Colon (tissue), 2 donors: ENCODE results near the gene CKAP5.

Experiments used
- FAIRE-seq: peaks from 2 replicates; lab custom pipeline; 2012; peaks lifted over from hg19 to GRCh38; lab: Jason Lieb, UNC
- donor health status: control.
- donor health status: control.

Gene CKAP5

GRCh38 chr11:46845740-46846509 is at the start of gene CKAP5:
TSS of gene CKAP5 (minus strand) at chr11:46846280. CDS start at chr11:46821231, 25,049 bp downstream.
- FAIRE-seq = no peak

GRCh38 chr11:46895821-46896220 is 49.7 kb upstream of the CKAP5 start:
- FAIRE-seq = no peak

- no peak for FAIRE-seq
Observed at GRCh38 chr11:46894961-46895360, 48.9 kb upstream of the CKAP5 start.

- no peak for FAIRE-seq
Observed at GRCh38 chr11:46894506-46894905, 48.4 kb upstream of the CKAP5 start.

GRCh38 chr11:46892838-46893237 is 46.8 kb upstream of the CKAP5 start:
- no peak for FAIRE-seq

- FAIRE-seq = no peak
Observed at GRCh38 chr11:46892109-46892508, 46.0 kb upstream of the CKAP5 start.

GRCh38 chr11:46890665-46891064 is 44.6 kb upstream of the CKAP5 start:
- FAIRE-seq = no peak

GRCh38 chr11:46889689-46890475 is 43.8 kb upstream of the CKAP5 start:
- no peak for FAIRE-seq

GRCh38 chr11:46889251-46889650 is 43.2 kb upstream of the CKAP5 start:
- no peak for FAIRE-seq

- FAIRE-seq = no peak
Observed at GRCh38 chr11:46888636-46889035, 42.6 kb upstream of the CKAP5 start.

GRCh38 chr11:46886211-46886610 is 40.1 kb upstream of the CKAP5 start:
- FAIRE-seq = no peak

GRCh38 chr11:46879056-46879585 is 33.0 kb upstream of the CKAP5 start:
- FAIRE-seq = no peak

- FAIRE-seq = no peak
Observed at GRCh38 chr11:46877580-46877979, 31.5 kb upstream of the CKAP5 start.

- FAIRE-seq = no peak
Observed at GRCh38 chr11:46876471-46876870, 30.4 kb upstream of the CKAP5 start.

GRCh38 chr11:46874586-46874985 is 28.5 kb upstream of the CKAP5 start:
- FAIRE-seq = no peak

- FAIRE-seq = no peak
Observed at GRCh38 chr11:46868912-46869311, 22.8 kb upstream of the CKAP5 start.

GRCh38 chr11:46865340-46865739 is 19.3 kb upstream of the CKAP5 start:
- no peak for FAIRE-seq

GRCh38 chr11:46860218-46860617 is 14.1 kb upstream of the CKAP5 start:
- FAIRE-seq = no peak

- no peak for FAIRE-seq
Observed at GRCh38 chr11:46858920-46859546, 13.0 kb upstream of the CKAP5 start.

GRCh38 chr11:46857666-46858065 is 11.6 kb upstream of the CKAP5 start:
- FAIRE-seq = no peak

- FAIRE-seq = no peak
Observed at GRCh38 chr11:46856605-46857343, 10.7 kb upstream of the CKAP5 start.

- FAIRE-seq = no peak
Observed at GRCh38 chr11:46855863-46856262, 9.8 kb upstream of the CKAP5 start.
